ENCODE results near the gene TM4SF20. TPM values are rescaled to one million over a fixed set of nuclear protein-coding genes. Genes with fewer than 3 reads are reported as not detected.

Gene TM4SF20
- total and polyA plus RNA-seq, 12 donors, result not detected

DNA sequence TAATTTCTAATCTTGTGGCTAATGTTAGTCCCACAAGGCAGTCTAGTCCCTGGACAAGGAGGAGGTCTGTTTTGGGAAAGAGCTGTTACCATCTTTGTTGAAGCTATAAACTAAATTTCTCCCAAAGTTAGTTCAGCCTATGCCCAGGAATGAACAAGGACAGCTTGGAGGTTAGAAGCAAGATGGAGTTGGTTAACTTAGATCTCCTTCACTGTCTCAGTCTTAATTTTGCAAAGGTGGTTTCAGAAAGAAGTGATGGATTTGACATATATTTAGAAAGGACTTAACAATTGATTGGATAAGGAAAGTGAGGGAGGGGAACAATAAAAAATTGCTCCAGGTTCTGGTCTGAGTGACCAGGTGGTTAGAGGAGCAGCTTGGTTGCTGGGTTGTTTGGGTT, 23.2 kb upstream of the TM4SF20 start:
- ATAC-seq, result no peak
- Histone ChIP-seq H3K36me3 (no peaks in the 10 kb centered on the region), H3K9me3 (no peaks in the 10 kb centered on the region), H3K27ac (no peak overlapping the region), H3K27me3 (no peaks in the 10 kb centered on the region), H3K4me3 (no peak overlapping the region), H3K4me1 (peaks cover 4 to 37% (median 14%) of the 10 kb centered on the region in 9 donors)
- intact Hi-C loops (cut with DNase I), result loop anchor here in 4 of 10 donors (10.0 kb wide), 4 partner anchors 62 to 362 kb away; partner anchors contain the start of gene SCYGR5 (in 1 of the 4)
- DNase-seq, result no peak
- TF ChIP-seq, protein P1, sequence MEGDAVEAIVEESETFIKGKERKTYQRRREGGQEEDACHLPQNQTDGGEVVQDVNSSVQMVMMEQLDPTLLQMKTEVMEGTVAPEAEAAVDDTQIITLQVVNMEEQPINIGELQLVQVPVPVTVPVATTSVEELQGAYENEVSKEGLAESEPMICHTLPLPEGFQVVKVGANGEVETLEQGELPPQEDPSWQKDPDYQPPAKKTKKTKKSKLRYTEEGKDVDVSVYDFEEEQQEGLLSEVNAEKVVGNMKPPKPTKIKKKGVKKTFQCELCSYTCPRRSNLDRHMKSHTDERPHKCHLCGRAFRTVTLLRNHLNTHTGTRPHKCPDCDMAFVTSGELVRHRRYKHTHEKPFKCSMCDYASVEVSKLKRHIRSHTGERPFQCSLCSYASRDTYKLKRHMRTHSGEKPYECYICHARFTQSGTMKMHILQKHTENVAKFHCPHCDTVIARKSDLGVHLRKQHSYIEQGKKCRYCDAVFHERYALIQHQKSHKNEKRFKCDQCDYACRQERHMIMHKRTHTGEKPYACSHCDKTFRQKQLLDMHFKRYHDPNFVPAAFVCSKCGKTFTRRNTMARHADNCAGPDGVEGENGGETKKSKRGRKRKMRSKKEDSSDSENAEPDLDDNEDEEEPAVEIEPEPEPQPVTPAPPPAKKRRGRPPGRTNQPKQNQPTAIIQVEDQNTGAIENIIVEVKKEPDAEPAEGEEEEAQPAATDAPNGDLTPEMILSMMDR (IDR thresholded peaks at IDR 0.05), result no peak

DNA sequence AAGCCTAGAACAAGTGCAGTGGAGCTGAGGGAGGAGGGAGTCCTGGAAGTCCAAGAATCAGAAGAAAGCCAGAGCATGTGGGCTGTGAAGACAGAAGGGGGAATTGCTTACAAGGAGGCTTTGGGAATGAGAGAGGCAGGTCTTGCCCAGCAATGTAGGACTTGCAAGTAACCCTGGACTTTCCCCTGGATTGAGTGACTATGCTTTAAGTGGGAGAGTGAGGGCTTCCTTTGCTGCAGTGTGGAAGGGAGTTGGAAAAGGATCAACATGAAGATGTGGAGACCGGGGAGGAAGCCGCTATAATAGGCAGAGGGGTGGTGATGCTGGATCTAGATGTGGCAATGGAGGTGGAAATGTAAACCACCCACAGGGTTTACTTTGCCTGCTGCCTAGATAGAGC, 22.4 kb upstream of the TM4SF20 start:
- TF ChIP-seq, protein P1 (IDR thresholded peaks at IDR 0.05), result no peak
- Histone ChIP-seq H3K9me3 (no peaks in the 10 kb centered on the region), H3K4me3 (no peak overlapping the region), H3K27me3 (no peaks in the 10 kb centered on the region), H3K4me1 (peaks cover 2 to 29% (median 8%) of the 10 kb centered on the region in 9 donors), H3K27ac (no peak overlapping the region), H3K36me3 (no peaks in the 10 kb centered on the region)
- ATAC-seq (no peak), DNase-seq (no peak)
- intact Hi-C loops (cut with DNase I), result loop anchor here in 4 of 10 donors (10.0 kb wide), 4 partner anchors 63 to 363 kb away; partner anchors contain the start of gene SCYGR5 (in 1 of the 4)
- 40 to 74% methylated on average over 2 of the region's 2 CpGs for WGBS, 2 donors

DNA sequence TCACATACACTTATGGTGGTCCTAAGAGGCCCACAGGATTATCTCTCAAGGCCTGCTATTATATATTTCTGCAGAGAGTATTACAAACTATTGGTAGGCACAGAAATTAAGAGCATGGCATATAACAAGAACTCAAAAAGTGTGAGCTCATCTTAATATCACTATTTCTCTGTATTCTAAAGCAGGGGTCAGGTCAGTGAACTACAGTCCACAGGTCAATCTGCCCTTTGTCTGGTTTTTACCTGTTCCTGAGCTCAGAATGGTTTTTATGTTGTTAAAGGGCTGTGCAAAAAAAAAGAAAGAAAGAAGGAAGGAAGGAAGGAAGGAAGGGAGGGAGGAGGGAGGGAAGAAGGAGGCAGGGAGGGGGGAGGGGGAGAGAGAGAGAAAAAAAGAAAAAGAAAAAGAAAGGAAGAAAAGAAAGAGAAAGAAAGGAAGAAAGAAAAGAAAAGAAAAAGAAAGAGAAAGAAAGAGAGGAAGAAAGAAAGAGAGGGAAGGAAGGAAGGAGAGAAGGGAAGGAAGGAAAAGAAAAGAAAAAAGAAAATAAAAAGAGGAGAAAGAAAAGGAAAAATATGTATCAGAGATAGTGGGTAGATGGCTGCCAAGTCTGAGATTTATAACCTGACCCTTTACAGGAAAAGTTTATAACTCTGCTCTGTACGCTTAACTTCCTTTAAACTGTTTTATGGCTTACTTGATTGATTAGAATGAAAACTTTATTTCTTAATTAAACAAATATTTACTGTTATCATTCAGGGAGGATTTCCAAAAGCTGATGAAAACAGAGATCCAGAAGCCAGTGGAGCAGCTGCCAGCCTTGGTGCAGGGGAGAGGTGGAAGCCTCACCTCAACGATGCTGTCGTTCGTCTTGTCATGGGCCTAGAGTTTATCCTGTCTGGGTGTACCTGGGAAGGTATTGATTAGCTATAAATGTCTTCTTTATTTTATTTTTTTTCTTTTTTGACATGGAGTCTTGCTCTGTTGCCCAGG, 19.9 kb upstream of the TM4SF20 start:
- no peak for DNase-seq
- intact Hi-C loops (cut with DNase I), result no loop called here
- Histone ChIP-seq H3K4me1 (peaks cover 0 to 7% (median 0%) of the 10 kb centered on the region in 9 donors), H3K9me3 (no peaks in the 10 kb centered on the region), H3K4me3 (no peak overlapping the region), H3K27me3 (no peaks in the 10 kb centered on the region), H3K36me3 (no peaks in the 10 kb centered on the region), H3K27ac (no peak overlapping the region)
- WGBS, 2 donors, result 69 to 89% methylated on average over 4 of the region's 4 CpGs
- no peak for ATAC-seq
- TF ChIP-seq, protein P1 (IDR thresholded peaks at IDR 0.05), result no peak

- H3K27ac ChIP-seq, result no peak overlapping the region
- WGBS, 2 donors, result 67 to 77% methylated on average over 4 of the region's 4 CpGs
- no peaks in the 10 kb centered on the region for H3K27me3 ChIP-seq
- H3K9me3 ChIP-seq, result no peaks in the 10 kb centered on the region
- intact Hi-C loops (cut with DNase I), result no loop called here
- H3K4me3 ChIP-seq, result no peak overlapping the region
- H3K36me3 ChIP-seq, result no peaks in the 10 kb centered on the region
- no peak for DNase-seq
- no peak for ATAC-seq
- TF ChIP-seq, protein P1 (IDR thresholded peaks at IDR 0.05), result no peak
- peaks cover 0 to 10% (median 0%) of the 10 kb centered on the region in 9 donors for H3K4me1 ChIP-seq
Observed at GRCh38 chr2:227397562-227397961, 18.5 kb upstream of the TM4SF20 start.

All from heart right ventricle (tissue), 16 donors.